HG03175 (cell line): ENCODE measurements around the gene SLC38A1.
"Not testable (repeated sequence)": the region's sequence is repeated elsewhere in the genome, so short reads cannot be mapped to it uniquely, and the experiment has no call there.

Experiments used
- ATAC-seq: cut with Tn5 transposase; IDR thresholded peaks from one replicate; pipeline ENCODE4 v1.9.1; 2021; ENCODE audit warnings: mild to moderate bottlenecking, moderate library complexity; ENCODE audit not compliant: unreplicated experiment

Gene SLC38A1

DNA sequence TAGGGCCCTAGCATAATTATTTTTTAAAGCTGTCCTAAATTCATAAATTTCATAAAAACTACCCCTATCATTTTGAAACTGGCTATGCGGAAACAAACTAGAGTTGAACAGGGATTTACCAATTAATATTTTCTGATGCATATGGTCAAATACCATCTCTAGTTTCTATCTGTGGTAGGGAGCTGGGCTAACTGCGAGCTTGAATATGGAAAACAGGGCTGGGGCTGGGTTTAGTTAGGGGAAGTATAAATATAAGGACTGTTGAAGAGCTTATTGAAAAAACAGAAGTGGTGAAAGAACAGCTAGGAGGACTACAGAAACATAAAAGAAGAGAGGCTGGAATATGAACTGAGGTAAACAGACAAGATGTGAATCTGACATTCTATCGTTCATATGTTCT is 91.8 kb downstream of the SLC38A1 start:
- no peak for ATAC-seq

DNA sequence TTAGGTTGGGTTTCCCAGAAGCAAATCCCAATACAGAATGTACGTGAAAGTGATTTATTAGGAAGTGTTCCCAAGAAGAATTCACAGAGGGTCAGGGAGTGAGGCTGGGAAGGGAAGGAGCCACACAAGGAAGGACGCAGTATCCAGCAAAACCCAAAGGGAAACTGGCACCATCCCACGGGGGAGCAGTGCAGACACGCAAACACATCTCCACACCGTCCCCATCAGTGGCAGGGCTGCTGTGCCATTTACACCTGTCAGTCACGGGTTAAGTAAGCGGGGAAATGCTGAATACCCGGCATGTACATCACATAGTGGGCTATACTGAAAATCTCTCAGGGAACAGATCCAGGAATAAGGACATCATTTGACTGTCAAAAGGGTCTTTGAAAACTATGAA is 93.9 kb downstream of the SLC38A1 start:
- no peak for ATAC-seq

DNA sequence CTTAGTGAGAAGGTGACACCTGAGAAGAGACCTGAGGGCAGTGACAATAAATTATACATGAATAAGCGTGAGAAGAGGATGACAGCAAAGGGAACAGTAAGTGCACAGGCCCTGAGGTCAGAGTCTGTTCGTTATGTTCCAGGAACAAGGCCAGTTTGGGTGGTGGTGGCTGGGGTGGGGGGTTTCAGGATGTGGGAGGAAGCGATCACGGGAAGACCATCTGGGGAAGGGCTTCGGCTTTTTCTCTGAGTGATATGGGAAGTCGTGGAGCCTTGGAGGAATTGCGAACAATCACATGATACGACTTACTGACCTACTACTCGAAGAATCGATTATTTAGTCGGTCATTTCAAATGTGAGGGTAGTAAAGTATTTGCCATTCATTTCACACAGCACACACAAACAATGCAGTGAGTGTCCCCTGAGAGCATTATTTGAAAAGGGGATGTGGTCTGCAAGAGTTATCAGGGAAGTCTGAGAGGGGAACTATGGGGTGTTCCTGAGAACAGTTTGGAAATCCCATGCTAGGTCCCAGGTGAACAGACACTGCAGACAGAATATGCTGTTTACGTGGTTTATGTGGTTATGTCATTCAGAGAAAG is 94.7 kb downstream of the SLC38A1 start:
- ATAC-seq = no peak

DNA sequence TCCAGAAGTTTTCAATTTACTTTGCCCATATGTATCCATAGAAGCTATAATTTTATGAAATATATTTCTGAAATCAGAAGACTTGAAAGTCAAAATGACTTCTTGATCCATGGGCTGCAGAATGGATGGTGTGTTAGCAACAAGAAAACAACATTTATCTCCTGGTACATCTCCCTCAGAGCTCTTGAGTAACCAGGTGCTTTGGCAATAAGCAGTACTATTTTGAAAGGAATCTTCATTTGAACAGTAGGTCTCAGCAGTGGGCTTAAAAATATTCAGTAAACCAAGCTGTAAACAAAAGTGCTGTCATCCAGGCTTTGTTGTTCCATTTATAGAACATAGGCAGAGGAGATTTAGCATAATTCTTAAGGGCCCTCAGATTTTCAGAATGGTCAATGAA is 100.4 kb downstream of the SLC38A1 start:
- no peak for ATAC-seq

DNA sequence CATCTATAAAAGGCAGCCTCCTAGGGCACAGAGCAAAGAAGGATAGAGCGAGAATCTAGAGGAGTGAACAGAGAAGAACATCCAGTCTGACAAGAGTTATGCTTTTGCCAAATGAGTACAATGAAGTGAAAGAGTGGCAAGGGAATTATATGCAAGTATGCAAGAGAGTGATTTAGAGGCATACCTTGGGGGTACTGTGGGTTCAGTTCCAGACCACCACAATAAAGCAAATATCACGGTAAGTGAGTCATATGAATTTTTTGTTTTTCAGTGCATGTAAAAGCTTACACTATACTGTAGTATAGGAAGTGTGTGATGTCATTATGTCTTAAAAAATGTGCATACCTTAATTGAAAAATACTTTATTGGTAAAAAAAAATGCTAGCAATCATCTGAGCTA is 101.4 kb downstream of the SLC38A1 start:
- ATAC-seq = no peak

DNA sequence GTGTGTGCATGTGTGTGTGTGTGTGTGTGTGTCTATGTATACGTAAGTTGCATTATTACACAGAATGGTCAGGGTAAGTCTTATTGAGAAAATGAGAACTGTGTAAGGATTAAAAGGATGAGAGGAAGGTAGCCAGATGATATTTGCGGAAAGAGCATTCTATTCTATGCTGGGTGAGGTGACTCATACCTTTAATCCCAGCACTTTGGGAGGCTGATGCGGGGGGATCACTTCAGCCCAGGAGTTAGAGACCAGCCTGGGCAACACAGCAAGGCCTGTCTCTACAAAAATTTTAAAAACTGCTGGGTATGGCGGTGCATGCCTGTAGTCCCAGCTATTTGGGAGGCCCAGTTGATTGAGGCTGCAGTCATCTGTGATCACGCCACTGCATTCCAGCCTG is 103.7 kb downstream of the SLC38A1 start:
- no peak for ATAC-seq

DNA sequence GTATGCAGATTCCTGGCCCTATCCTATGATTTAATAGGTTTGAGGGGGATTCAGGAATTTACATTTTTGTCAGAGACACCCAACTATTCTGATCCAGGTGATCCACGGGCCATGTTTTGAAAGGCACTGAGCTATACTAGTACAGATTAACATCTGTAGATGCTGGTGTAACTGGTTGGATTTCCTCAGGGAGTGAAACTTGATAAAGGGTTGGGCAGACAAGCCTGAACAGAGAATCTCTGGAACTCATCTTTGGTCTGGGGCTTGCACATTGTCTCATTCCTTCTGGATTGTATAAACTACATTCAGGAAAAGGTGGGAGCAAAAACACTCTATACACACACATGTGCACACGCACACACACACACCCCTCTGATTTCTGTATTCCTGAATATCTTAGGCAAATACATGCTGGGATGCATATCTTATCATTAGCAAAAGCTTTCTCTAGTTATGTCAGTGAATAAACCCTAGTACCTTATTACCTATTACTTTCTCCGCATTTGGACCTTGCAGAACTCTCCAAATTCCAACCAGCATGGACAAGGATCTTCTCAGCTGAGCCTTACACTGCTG is 104.6 kb downstream of the SLC38A1 start:
- ATAC-seq = no peak

DNA sequence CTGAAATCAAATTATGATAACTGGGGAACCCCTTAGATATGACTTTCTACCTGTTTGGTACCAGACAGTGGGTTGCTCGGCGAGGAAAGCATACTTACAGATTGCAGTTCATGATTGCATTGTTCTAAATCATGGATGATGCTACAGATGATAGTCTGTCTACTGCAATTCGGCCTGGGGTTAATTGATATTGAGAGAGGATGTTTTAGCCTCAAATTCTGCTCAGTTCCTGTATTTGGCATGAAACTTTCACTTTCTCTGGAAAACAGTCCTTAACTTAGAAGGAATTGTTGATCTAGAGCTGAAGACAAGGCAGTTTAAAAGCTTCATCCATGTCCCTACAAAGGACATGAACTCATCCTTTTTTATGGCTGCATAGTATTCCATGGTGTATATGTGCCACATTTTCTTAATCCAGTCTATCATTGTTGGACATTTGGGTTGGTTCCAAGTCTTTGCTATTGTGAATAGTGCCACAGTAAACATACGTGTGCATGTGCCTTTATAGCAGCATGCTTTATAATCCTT is 106.2 kb downstream of the SLC38A1 start:
- not testable (repeated sequence) for ATAC-seq

DNA sequence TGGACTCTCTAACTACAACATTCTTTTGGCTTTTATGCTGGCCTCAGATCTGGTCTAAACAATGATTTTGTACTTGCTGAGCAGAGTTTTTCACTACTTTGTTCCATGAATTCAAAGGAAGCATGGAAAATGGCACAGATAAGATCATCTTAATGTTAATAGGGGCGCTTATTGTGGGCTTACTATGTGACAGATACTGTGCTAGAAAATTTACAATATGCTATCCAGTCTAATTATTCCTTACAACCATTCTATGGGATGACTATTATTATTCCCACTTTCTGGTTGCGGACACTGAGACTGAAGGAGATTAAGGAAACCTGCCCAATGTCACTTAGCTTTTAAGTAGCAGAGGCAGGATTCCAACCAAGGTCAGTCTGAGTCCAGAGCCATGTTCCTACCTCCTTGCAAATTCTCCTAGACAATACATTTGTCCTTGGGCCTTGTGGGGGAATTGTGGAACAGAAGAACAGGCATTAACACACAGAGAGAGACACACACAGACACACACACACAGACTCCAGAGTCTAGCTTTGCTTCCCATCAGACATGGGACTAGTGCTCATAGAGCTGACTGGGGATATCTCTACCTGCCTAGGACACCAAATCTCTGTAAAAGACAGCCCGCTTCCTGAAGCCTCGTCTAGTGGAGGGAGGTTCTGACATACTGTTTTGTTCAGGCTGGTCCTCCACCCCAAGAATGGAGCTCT is 107.7 kb downstream of the SLC38A1 start:
- no peak for ATAC-seq

DNA sequence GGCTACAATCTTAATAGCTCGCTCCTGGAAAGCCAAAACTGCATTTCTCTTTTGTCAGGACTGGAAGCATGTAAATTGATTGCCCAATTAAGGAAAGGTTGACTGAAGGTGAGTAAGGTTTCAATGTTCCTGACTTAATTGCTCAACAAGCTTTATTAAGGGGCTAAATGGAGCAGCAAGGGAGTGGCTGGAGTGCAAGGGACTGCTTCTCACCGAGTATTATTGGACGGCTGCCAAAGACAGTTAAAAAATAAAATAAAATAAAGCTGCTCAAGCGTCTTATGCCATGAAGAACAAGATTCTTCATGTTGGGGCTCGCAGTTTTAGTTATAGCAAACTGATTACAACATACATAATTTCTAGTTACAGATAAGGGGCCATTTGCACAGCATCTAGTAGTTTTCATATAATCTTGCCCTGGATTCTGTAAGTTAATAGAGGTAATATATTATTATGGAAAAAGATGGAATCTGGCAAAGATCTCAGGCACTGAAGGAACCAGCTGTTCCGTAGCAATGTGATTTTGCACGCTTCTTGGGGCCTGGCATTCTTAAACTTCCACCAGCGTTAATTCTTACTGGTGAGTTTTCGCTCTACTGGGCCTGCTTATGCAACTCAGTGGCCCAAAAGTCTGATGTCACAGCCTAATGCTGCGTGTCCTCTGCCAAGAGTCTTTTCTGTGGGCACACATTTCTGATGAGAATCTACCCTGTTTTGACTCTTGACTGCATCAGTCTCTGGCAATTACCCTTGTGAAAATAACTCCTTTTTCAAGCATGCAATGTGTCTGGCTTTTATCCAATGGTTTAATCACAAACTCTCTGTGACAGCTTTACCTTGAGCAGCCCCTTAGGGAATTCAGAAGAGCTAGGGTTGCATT is 108.5 kb downstream of the SLC38A1 start:
- ATAC-seq = no peak

DNA sequence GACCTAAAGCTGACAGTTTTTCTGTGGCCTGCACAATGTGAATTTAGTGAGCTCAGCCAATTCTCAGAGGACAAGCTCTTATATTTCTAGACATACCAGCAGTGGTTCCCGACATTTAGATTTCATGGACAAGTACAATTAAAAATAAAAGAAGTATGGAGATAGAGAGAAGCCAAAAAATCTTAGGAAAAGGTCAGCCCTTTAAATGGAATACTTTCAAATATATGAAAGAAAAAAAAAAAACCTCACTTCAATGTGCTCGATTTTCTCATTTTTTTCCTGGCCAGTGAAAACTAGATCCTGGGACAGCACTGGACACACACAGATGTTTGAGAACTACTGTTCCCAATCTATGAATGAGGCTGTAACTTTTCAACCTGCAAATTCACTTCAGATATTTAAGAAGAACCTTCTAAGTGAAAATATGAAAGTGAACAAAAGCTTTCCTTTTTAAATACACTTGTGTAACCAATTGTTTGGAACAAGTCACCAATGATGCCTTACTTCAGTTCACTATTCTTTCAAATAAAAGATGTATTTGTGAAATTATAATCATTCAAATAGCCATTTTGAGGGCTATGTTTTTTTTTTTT is 109.4 kb downstream of the SLC38A1 start:
- ATAC-seq = no peak

DNA sequence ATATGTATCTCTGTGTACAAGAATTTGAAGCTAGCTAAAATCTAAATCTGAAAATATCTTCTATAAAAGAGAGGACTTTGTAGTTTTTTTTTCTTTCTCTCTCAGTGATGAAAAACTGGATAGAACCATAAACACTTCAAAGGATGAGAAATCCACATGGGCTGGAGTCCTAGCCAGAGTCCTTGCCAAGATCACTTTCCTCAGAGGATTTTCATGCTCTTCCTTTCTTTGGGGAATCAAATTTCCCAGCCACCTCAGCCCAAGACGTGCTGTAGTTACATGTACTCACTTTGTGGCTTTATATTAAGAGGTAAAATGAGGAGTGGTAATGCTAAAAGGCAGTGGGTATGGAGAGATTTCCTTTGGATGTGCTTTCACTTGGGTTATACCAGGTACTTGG is 110.3 kb downstream of the SLC38A1 start:
- no peak for ATAC-seq

DNA sequence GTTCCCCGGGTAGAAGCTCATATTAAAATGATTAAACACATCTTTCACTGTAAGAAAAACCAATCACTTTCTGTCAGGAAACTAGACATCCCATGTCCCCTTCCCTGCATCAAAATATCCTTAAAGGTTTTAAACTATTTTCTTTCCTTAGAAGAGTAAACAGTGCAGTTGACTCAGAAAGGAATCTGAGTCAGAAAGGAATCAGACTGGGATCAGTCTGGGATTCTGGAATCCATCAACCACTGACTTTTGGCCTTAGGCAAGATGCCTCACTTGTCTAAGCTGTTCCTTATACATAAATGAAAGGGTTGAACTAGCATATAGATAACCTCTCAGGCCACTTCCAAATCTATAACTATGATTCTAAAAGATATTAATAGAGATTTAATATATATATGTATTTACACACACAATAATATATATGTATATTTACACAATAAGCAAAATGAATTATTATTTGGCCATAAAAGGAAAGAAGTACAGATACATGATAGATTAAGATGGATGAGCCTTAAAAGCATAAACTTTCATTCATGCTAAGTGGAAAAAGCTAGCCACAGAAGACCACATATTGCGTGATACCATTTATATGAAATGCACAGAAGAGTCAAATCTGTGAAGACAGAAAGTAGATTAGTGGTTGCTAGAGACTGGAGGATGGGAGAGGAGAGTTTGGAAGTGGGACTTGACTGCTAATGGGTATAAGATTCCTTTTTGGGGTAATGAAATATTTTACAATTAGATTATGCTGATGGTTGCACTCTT is 114.4 kb downstream of the SLC38A1 start:
- ATAC-seq = no peak

DNA sequence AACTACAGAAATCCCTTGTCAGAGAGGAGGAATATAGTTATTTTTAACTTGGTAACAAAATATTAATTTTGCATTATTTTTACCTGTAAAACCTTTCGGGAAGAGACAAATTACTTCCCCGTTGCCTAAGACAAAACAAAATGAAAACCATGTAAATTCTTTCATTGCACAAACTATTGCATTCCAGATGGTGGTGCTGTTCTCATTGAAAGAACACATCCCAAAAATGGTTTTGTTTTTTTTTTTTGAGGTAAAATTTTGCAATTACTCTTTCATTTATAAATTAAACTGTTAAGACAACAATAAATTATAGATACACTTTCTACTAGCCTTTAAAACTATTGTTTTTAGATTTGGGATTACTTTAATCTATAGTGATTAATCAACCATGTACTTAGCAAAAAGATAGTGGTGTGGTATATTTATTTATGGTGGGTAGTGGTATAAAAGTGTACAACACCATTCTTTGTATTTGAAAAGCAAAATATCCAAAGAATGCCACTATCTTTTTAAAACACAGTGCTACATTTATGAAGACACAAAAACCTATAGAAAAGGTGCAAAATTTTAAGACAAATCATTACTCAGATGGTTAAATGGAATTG is 115.5 kb downstream of the SLC38A1 start:
- ATAC-seq = no peak

DNA sequence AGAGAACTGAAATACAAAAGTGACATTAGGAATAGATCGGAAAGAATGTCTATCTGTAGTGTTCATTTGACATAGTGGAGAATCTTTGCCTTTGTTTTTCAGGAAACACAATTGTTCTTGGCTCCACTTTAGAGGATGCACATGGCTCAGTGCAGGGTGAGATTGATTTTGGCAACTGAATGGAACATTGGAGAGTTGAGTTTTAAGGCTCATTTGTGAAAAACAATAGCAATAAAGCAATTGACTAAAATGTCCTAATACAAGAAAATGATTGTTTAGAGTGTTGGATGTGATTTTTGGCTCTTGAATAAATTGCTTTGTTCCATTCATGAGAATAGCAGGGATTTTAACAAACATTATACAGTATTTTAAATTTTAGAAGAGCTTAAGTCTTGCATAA is 116.4 kb downstream of the SLC38A1 start:
- ATAC-seq = no peak

DNA sequence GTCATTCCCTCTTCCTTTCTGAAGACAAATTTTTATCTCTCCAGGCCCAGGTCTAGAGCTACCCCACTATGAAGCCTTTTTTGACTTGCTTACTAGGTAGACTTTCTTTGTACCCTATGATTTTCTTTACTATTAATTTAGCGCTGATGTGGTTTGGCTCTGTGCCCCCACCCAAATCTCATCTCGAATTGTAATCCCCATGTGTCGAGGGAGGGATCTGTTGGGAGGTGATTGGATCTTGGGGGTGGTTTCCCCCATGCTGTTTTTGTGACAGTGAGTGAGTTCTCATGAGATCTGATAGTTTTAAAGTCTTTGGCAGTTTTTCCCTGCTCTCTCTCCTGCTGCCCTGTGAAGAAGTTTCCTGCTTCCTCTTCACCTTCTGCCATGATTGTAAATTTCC is 118.1 kb downstream of the SLC38A1 start:
- ATAC-seq = no peak

DNA sequence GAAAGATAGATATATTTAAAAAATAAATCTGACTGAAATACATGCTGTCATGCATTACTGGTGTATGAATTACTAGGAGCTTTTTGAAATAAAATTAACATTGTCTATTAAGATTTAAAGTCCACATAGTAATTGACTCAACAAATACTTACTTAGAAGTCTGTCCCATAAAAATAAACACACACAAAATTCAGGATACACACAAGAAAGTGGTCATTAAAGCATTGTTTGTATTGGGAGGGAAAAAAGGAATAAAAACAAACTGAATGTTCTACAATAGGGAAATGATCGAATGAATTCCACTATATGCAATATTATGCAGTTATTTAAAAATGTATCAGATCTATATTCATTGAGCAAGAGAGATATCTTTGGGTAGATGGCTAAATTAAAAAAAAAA is 118.9 kb downstream of the SLC38A1 start:
- ATAC-seq = no peak

DNA sequence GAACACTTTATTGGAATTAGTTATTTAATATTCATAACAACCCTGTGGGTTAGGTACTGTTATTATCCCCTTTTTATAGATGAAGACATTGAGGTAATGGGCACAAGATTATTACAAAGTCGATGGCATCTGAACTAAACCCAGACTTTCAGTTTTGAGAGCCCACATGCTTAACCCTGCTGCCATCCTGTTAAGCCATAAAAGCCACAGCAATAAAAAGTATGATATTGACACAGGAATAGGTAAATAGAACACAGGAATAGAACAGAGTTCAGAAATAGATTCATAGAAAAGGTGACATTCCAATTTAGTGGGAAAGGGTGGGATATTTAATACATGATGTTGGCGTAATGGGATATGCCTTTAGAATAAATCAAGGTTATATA is 119.8 kb downstream of the SLC38A1 start:
- ATAC-seq = no peak

DNA sequence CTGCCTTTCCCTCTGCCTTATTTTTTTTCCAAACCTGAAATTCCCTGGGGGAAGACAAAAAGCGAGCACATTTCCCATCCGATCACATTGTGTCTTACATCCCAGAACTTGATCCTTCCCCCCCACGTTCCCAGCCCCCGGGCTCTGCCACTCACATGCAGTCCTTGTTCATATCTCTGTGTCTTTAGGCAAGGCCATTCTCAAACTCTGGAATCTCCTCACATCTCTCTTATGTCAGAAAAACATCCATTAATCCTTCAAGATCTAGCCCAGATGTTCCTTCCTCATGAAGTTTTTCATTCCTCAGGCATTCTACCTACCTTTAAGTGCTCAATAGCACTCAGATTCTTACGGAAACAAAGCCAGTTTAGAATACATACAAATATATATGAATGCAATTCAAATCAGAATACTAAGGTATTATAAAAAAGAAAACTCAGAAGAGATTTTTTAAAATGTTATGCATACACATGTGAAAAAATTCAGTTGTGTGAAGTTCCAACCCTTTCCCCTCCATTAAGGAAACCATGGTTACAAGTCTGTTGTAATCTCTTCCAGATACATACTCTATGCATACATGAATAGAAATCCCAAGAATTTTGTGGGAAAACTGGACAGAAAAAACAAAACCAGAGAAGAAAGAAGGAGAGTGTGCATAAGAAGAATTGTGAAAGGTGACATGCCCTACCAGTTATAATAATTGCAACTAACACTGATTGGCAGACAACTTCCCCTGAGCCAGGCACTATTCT is 120.3 kb downstream of the SLC38A1 start:
- ATAC-seq = no peak
